ENCODE data around the gene COBL.

Gene COBL

DNA sequence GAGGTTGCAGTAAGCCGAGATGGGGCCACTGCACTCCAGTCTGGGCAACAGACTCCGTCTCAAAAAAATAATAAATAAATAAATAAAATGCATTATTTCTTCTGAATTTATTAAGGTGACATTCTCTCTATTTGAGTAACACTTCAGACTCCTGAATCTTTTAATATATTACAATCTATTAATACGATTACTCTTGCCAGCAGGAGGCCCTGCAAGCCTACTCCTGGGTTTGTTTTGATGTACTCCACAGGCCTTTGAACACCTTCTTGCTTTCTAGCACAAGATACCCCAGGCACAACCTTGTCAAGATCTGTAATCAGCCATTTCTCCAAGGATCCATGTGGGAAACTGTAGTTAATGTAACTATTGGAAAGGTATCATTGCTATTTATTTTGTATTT is 63.5 kb downstream of the COBL start:
- no peak for DNase-seq (ENCODE audit: low read depth)

DNA sequence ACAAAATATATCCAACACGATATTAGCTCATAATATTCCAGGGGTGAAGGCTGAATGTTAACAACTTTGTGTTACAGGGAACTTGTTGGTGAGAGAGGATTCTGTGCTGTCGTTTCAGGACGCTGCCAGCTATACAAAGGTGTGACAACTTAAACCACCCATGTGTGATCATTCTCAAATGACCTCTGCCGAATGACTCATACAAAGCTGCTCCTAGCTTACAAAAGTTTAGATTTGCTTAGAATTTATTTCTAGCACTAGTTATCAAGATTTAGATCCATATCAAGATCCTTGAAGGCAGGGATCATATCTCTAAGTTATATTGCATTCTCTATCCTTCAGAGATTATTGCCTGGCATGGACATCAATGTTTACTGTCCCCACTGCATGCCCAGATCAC is 65.3 kb downstream of the COBL start:
- no peak overlapping the region for H3K4me3 ChIP-seq (ENCODE audit: control insufficient read depth, low read depth, low read length)
- TF ChIP-seq, protein P1, sequence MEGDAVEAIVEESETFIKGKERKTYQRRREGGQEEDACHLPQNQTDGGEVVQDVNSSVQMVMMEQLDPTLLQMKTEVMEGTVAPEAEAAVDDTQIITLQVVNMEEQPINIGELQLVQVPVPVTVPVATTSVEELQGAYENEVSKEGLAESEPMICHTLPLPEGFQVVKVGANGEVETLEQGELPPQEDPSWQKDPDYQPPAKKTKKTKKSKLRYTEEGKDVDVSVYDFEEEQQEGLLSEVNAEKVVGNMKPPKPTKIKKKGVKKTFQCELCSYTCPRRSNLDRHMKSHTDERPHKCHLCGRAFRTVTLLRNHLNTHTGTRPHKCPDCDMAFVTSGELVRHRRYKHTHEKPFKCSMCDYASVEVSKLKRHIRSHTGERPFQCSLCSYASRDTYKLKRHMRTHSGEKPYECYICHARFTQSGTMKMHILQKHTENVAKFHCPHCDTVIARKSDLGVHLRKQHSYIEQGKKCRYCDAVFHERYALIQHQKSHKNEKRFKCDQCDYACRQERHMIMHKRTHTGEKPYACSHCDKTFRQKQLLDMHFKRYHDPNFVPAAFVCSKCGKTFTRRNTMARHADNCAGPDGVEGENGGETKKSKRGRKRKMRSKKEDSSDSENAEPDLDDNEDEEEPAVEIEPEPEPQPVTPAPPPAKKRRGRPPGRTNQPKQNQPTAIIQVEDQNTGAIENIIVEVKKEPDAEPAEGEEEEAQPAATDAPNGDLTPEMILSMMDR (IDR thresholded peaks at IDR 0.05; ENCODE audit: control insufficient read depth, insufficient read depth, low read depth, low read length, missing control alignments) = no peak
- no peak for DNase-seq (ENCODE audit: low read depth)

More for the DNA sequence above, 63.5 kb downstream of the COBL start:
- TF ChIP-seq, protein P1 (IDR thresholded peaks at IDR 0.05; ENCODE audit: control insufficient read depth, insufficient read depth, low read depth, low read length, missing control alignments) = no peak
- no peak overlapping the region for H3K4me3 ChIP-seq (ENCODE audit: control insufficient read depth, low read depth, low read length)

DNA sequence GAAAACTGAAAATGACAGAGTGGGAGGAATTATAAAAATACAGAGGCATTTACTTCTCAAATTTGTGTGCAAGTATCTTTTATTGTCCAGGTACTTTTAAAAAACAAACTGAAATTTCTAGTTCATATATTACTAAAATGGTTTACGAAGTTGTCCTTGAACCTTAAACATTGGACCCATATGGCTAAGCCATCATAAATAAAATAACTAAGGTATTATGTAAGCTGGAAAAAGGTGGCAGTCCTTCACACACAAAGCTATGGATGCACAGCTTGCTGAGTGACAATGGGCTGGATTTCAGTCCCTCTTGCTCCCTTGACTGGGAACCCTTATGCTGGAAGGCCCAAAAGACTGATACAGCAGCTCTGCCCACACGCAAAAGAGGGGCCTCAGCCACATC is 66.1 kb downstream of the COBL start:
- H3K4me3 ChIP-seq (ENCODE audit: control insufficient read depth, low read depth, low read length) = no peak overlapping the region
- TF ChIP-seq, protein P1 (IDR thresholded peaks at IDR 0.05; ENCODE audit: control insufficient read depth, insufficient read depth, low read depth, low read length, missing control alignments) = no peak
- no peak for DNase-seq (ENCODE audit: low read depth)

DNA sequence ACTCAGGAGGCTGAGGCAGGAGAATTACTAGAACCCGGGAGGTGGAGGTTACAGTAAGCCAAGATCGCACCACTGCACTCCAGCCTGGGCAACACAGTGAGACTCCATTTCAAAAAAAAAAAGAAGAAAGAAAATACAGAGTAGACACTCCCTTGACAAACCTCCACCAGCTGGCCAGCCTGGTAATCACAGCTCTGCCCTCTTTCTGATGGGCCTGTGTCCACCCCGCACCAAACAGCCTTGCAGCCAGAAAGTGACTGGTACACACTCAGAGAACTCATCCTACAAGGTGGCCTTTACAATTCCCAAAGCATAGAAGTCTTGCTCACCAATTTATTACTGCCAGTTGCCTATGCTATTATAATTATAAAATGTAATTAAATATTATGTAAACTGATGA is 66.6 kb downstream of the COBL start:
- DNase-seq (ENCODE audit: low read depth) = no peak
- H3K4me3 ChIP-seq (ENCODE audit: control insufficient read depth, low read depth, low read length) = no peak overlapping the region
- TF ChIP-seq, protein P1 (IDR thresholded peaks at IDR 0.05; ENCODE audit: control insufficient read depth, insufficient read depth, low read depth, low read length, missing control alignments) = no peak

DNA sequence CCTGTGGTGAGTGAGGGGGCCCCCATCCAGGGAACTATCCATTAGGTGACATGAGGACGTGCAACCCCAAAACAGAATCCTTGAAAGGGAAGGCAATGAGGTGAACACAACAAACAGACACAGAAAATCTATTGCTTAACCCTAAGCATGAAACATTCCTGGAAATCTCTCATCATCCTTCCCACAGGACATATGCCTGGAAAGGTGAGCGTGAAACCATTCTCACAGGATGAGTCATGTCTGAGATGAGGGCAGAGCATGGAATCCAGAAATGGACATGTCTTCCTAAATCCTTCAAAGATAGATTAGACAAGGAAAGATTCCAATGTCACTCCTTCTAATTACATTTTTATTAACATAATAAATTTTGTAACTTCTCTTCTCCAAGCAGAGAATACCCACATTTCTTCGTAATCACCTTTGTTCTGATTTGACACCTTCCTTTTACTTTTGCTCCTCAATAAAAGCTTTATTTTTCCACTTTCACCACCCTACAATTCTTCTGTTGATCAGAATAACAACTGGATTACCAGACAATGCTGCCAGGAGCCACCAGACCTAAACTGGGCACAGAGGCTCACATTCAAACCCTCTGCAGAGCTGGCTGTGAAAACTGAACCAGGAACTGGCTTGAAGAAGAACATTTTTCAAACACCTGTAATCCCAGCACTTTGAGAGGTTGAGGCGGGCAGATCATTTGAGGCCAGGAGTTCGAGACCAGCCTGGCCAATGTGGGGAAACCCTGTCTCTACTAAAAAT is 67.2 kb downstream of the COBL start:
- DNase-seq (ENCODE audit: low read depth) = no peak
- TF ChIP-seq, protein P1 (IDR thresholded peaks at IDR 0.05; ENCODE audit: control insufficient read depth, insufficient read depth, low read depth, low read length, missing control alignments) = no peak
- no peak overlapping the region for H3K4me3 ChIP-seq (ENCODE audit: control insufficient read depth, low read depth, low read length)

DNA sequence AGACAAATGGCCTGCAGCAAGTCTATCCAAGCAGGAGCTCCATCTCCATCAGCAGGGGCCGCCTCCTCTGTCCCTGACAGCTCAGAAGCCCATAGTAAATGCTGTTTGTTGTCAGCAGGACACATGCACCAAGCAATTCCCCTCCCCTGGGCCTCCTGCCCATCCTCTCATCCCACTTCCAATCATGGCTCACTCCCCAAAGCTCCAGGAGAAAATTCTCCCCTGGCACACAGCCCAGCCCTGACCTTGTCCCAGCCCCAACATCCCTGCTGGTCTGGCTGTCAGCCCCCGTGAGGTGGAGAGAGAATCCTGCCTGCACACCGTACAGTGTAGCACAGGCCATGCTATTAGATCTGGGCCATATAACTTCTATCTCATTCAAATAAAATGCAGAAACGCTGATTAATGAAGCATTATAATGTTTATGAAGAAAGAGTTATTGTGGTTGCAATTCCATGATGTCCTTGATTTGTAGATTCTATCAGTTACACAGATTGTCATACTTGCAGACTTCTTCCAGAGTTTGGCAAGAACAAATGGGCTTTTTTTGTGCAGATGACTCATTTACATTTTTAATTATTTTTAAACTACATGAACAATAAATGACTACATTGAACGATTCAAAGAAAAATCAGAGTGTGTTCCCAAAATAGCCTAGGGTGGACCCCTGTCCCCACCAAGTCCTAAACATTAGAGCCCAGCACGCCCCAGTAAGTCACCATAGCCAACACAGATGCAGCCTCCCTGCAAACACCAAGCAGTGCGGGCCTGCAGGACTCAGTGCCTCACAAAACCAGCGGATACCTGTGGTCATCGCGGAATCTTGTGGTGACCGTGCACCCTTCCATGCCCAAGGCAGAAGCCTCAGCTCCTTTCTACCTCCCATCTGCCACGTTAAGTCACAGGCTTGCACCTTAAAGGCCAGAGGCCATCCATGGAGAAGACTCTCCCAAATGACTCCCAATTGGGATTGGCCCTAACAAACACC is 70.1 kb downstream of the COBL start:
- DNase-seq (ENCODE audit: low read depth) = no peak
- TF ChIP-seq, protein P1 (IDR thresholded peaks at IDR 0.05; ENCODE audit: control insufficient read depth, insufficient read depth, low read depth, low read length, missing control alignments) = no peak
- no peak overlapping the region for H3K4me3 ChIP-seq (ENCODE audit: control insufficient read depth, low read depth, low read length)
